ENCODE measurements around the gene WAPL.
A peak's percentile ranks its signal among the peaks of the same experiment; 100 is the strongest.
"Not testable (repeated sequence)": the region's sequence is repeated elsewhere in the genome, so short reads cannot be mapped to it uniquely, and the experiment has no call there.

The WAPL gene

GRCh38 chr10:86521678-86522509 lies at the start of gene WAPL:
WAPL (minus strand) TSS chr10:86521792; CDS start chr10:86518069, 3,723 bp downstream.
- peak; percentile 52 to 97 (median 90) for DNase-seq

DNA sequence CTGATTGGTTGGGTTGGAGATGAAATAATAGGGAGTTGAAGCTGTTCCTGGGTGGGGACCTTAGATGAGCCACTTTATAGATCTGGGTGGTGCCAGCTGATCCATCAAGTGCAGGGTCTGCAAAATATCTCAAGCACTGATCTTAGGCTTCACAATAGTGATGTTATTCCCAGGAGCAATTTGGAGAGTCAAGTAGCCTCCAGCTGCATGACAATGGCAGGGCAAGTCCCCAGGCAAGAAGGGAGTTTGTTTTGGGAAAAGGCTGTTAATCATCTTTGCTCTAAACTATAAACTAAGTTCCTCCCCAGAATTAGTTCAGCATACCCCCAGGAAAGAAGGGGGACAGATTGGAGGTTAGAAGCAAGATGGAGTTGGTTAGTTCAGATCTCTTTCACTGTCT lies 47.7 kb upstream of the WAPL start:
- no peak for DNase-seq

- not testable (repeated sequence) for DNase-seq
Observed at GRCh38 chr10:86566518-86566917, 44.9 kb upstream of the WAPL start.

DNA sequence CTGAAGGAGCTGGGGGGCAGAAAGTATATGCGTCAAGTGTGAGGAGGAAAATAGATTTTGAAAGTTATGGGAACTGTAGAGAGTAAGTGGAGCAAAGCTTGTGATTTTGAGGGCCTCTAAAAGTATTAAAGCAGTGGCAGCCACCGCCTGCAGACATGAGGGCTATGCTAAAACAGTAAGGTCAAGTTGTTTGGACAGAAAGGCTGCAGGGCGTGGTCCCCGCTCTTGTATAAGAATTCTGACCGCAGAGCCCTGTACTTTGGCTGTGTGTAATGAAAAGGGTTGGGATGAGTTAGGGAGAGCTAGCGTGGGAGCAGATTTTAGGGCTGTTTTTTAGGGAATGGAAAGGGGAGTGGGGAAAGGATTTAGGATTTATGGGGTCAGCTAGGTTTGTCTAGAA lies 41.7 kb upstream of the WAPL start:
- DNase-seq, result not testable (repeated sequence)

- not testable (repeated sequence) for DNase-seq
Observed at GRCh38 chr10:86558695-86559094, 37.1 kb upstream of the WAPL start.

DNA sequence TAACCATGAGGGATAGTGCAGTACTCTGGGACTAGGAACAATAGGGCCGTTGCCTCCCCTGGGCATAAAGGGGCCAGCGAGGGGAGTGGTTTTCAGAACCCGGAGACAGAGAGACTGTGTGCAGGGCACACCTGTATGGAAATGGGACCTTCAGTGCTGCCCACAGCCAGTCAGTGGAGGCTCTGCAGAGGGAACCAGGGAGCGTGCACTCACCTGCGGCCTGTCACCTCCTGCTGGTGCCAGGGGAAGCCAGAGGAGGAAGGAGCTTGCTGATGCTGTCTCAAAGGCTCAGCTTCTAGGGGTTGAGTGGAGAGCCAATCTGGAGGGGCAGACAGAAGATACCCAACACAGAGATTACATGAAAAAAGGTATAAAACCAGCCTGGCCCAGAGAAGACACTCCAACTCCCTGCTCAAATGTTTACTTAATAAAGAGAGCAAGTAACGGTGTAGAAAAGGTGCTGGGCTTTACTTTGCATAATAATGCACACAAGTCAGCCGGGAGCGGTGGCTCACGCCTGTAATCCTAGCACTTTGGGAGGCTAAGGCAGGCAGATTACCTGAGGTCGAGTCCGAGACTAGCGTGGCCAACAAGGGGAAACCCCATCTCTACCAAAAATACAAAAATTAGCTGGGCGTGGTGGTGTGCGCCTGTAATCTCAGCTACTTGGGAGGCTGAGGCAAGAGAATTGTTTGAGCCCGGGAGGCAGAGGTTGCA lies 35.5 kb upstream of the WAPL start:
- no peak for DNase-seq

GRCh38 chr10:86556532-86556931 lies 34.9 kb upstream of the WAPL start:
- DNase-seq, result no peak

- no peak for DNase-seq
Observed at GRCh38 chr10:86553639-86554038, 32.0 kb upstream of the WAPL start.

- no peak for DNase-seq
Observed at GRCh38 chr10:86553213-86553612, 31.6 kb upstream of the WAPL start.

- no peak for DNase-seq
Observed at GRCh38 chr10:86547296-86547695, 25.7 kb upstream of the WAPL start.

DNA sequence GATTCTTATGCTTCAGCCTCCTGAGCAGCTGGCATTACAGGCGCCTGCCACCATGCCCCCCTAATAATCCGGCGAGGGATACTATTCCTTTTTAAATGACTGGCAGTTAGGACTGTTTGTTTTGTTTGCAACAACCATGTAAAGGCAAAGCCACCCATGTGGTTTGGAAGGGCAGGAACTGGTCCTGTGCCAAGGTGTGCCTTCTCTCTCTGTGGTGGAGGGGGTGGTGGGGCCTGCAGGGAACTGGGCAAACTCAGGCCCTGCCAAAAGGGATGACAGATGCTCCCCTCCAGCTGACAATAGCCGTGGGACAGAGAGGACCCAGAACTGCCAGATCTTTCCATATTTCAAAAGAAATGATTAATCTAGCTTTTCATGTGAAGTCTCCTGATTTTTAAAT lies 23.5 kb upstream of the WAPL start:
- DNase-seq, result peak in 1 of 56 donors; percentile 6

GRCh38 chr10:86540016-86540415 lies 18.4 kb upstream of the WAPL start:
- DNase-seq, result no peak

DNA sequence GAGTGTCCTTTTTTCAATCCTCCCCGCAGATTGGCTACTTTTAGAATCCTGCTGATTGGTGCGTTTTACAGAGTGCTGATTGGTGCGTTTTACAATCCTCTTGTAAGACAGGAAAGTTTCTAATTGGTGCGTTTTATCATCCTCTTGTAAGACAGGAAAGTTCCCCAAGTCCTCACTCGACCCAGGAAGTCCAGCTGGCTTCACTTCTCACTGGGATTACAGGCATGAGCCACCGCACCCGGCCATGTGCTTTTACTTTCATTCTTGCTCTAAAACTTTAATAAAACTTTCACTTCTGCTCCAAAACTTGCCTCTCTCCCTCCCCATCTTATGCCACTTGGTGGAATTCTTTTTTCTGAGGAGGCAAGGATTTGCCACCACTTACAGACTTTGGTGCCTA lies 17.0 kb upstream of the WAPL start:
- DNase-seq, result peak in 1 of 56 donors; percentile 4

DNA sequence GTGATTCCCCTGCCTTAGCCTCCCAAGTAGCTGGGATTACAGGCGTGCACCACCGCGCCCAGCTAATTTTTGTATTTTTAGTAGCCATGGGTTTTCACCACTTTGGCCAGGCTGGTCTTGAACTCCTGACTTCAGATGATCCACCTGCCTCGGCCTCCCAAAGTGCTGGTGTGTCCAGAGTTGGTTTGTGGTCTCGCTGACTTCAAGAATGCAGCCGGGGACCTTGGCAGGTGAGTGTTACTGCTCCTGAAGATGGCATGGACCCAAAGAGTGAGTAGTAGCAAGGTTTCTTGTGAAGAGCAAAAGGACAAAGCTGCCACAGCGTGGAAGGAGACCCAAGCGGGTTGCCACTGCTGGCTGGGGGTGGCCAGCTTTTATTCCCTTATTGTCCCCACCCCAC lies 16.4 kb upstream of the WAPL start:
- not testable (repeated sequence) for DNase-seq

GRCh38 chr10:86536294-86536861 lies 14.8 kb upstream of the WAPL start:
- no peak for DNase-seq

- peak in 18 of 56 donors; percentile 3 to 42 (median 18) for DNase-seq
Observed at GRCh38 chr10:86535132-86535882, 13.7 kb upstream of the WAPL start.

DNA sequence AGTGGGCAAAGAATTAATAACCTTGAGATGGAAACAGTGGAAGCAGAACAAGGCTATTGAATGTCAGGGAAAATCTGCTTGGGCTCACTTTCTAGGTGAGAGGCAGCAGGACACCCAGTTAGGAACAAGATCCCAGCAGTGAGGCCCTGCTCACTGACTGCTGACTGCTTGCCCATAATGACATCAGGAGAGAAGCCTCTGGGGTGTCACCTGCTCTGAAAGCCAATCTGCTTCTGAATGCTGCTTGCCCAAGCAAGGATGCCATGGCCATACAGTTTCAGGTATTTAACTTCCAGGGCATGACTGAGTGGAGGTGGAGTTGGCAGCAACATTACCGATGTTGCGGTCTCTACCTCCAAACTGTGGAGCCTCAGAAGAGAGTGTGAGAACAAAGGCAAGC lies 11.7 kb upstream of the WAPL start:
- DNase-seq, result no peak

DNA sequence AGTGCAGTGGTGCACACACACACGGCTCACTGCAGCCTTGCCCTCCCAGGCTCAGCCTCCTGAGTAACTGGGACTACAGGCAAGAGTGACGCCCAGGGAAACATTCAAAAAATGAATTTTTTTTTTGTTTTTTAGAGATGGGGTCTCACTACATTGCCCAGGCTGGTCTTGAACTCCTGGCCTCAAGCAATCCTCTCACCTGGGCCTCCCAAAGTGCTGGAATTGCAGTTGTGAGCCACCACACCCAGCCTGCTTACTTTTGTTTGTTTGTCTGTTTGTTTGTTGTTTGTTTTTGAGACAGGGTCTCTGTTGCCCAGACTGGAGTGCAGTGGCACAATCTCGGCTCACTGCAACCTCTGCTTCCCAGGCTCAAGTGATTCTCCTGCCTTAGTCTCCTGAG lies 7.1 kb upstream of the WAPL start:
- not testable (repeated sequence) for DNase-seq

DNA sequence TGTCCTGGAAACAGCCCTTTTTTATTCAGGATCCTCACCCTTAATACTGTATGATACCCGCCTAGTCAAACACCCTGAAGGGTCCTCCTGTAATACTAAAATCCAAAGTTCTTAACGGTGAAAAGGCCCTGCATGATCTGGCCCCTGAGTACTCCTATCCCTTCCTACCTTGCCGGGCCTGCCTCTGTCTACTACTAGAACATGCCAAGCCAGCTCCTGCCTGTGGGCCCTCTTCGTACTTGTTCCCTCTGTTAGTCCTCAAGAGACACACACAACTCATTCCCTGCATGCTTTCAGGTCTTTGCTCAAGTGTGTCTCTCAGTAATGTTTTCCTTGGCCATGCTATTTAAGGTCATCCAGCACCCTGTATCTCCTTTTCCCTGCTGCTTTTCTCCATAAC lies 5.0 kb upstream of the WAPL start:
- no peak for DNase-seq

DNA sequence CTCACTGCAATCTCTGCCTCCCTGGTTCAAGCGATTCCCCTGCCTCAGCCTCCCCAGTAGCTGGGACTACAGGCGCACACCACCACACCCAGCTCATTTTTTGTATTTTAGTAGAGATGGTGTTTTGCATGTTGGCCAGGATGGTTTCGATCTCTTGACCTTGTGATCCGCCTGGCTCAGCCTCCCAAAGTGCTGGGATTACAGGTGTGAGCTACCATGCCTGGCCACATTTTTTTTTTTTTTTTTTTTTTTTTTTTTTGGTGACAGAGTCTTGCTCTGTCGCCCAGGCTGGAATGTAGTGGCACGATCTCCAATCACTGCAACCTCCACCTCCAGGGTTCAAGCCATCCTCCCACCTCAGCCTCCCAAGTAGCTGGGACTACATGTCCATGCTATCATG lies 4.1 kb upstream of the WAPL start:
- not testable (repeated sequence) for DNase-seq

- DNase-seq, result no peak
Observed at GRCh38 chr10:86524225-86524962, 2.8 kb upstream of the WAPL start.

Measured in amygdala (tissue), 56 donors.